HG03064 (cell line): ENCODE data around the gene ATG3.
A peak's percentile ranks its signal among the peaks of the same experiment; 100 is the strongest.
"Not testable (repeated sequence)": the region's sequence is repeated elsewhere in the genome, so short reads cannot be mapped to it uniquely, and the experiment has no call there.

ENCODE experiments used
- ATAC-seq: cut with Tn5 transposase; IDR thresholded peaks from one replicate; pipeline ENCODE4 v1.9.1; 2021; ENCODE audit warnings: low read depth; ENCODE audit not compliant: unreplicated experiment

Gene ATG3

DNA sequence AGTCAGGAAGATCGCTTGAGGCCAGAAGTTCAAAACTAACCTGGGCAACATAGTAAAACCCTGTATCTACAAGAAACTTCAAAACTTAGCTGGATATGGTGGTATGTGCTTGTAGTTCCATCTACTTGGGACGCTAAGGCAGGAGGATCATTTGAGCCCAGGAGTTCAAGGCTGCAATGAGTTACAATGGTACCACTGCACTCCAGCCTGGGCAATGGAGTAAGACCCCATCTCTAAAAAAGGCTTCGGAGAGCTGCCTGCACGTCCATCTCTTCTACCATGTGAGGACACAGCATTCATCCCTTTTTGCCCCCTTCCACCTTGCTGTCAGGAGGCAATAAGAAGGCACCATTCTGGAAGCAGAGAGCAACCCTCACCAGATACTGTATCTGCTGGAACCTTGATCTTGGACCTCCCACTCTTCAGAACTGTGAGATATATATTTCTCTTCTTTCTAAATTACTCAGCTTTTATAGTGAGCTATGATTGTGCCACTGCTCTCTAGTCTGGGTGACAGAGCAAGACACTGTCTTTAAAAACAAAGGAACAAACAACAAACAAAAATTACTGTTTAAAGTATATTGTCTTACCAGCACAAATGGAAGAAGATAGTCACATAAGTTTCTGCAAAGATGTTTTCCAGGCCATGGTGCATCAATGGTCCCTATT is 58.3 kb downstream of the ATG3 start:
- ATAC-seq, result no peak

DNA sequence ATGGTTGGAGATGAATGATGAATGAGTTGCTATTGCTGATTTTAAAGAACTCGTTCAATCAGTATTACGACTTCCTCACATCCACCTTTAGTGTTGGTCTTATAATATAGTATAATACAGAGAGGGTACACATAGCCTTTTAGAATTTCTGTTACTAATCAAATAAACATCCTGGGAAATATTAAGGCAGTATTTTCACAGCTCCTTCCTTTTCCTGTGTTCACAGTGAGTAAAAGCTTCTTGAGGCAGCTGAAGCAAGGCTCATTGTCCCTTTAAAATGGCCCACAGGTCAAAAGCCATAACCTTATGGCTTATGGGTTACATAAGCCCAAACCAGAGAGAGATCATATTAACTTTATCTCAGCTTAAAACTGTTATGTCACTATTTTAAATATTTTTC is 61.1 kb downstream of the ATG3 start:
- ATAC-seq, result no peak

DNA sequence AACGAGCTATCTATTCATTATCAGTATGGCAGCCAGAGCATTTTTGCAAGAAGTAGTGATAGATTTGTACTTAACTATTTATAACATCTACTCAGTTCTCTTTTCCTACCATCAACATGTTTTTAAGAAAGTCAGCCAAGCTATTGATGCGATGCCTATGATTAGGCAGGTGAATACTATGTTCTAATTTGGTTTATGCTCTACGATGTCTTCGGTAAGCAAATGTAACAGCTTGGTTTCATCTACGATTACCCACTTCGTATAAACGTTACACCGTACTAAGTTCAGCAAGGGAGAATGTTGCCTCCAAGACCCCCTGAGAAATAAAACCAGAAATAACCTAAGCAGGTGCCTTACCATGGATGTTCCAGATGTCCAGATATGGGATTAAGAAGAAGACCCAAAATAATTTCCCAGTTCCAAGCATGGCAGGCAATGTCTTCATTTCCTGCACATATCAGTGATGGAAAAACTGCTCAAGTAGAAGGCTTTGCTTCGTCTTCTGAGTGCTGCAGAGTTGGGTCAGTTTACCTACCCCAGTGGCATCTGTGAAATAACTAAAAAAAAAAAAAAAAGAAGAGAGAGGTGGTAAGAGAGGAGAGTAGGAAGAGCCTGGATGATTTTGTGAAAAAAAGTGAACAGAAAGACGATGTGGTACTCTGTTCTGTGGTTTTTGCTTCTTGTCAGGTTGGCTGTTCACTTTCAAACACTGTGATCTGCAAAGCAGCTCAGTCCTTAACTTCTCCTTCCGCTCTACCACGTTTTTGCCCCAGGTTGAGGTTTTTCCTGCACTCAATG is 62.6 kb downstream of the ATG3 start, which contains the start of gene BTLA:
TSS of gene BTLA (minus strand) at position 559 of the 798 bp plus-strand sequence. CDS start at position 445, 114 bp downstream.
- peak; percentile 51 for ATAC-seq

DNA sequence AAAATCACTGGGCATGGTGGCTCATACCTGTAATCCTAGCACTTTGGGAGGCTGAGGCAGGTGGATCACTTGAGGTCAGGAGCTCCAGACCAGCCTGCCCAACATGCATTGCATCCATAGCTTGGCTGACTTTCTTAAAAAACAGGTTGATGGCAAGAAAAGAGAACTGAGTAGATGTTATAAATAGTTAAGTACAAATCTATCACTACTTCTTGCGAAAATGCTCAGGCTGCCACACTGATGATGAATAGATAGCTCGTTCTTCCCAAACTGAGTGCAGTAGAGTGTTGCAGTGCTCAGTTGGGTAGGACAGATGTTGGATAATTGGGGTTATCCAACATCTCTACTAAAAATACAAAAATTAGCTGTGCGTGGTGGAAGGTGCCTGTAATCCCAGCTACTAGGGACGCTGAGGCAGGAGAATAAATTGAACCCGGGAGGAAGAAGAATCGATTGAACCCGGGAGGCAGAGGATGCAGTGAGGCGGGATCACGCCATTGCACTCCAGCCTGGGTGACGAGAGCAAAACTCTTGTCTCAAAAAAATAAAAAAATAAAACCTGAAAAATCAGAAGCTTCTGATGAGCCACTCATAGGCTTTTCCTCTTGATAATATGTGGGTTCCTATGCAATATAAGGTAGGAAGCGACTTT is 63.7 kb downstream of the ATG3 start:
- ATAC-seq, result no peak

DNA sequence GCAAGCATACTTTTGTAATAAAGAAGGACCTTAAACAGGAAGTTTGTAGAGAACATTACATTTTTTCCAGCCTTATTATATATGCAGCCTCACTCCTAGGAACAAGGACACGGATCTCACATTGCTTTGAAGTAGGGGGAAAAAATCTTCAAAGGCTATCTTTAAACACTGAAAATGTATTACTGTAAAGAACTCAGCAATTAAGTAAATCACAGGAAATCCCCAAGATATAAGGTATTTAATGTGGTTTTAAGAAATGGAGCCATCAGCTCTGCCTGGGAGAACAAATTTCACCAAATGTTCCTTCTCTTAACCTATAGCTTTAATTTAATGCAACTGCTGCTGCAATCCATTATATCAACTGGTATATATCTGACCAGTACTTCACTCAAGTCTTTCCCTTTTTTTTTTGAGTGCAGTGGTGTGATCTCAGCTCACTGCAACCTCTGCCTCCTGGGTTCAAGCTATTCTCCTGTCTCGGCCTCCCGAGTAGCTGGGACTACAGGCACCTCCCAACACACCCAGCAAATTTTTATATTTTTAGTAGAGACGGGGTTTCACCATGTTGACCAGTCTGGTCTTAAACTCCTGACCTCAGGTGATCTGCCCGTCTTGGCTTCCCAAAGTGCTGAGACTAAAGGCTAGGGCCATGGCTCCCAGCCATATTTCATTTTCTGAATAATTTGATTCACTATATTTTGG is 65.2 kb downstream of the ATG3 start:
- ATAC-seq, result no peak

DNA sequence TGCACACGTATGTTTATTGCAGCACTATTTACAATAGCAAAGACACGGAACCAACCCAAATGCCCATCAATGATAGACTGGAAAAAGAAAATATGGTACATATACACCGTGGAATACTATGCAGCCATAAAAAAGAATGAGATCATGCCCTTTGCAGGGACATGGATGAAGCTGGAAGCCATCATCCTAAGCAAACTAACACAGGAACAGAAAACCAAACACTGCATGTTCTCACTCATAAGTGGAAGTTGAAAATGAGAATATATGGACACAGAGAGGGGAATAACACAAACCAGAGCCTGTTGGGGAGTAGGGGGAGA is 67.4 kb downstream of the ATG3 start:
- not testable (repeated sequence) for ATAC-seq

DNA sequence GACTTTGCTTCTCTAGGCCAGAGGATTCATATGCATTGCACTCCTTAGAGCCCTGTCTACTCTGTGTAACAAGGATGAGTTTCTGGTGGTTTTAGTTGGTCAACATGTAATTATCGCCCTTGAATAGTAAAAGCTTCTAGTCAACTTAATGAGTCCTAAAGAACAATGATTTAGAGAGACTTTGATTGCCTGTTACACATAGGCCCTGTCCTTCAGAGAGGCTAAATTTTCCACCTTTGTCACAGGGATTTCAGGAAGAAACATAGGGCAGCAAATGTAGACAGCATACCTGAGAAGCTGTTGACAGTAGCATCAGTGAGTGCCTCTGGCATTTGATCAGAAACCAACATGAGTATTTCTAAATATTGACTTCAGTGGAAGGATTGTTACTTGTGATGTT is 69.6 kb downstream of the ATG3 start:
- ATAC-seq, result no peak

DNA sequence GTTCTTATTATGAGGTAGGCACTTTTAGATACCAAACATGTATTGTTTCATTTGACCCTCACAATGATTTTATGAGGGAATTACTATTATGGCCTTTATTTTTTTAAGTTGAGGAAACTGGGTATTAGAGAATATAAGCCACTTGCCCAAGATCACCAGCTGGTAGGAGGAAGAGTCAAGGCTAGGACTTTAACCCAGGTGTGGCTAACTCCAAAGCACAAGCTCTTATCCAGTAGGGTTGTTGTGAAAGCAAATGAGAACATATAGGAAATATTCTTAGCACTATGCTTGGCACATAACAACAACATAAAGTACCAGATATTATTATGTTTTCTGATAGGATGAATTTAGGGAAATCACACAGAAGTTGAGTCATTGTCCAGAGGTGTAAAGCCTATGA is 70.4 kb downstream of the ATG3 start:
- no peak for ATAC-seq

DNA sequence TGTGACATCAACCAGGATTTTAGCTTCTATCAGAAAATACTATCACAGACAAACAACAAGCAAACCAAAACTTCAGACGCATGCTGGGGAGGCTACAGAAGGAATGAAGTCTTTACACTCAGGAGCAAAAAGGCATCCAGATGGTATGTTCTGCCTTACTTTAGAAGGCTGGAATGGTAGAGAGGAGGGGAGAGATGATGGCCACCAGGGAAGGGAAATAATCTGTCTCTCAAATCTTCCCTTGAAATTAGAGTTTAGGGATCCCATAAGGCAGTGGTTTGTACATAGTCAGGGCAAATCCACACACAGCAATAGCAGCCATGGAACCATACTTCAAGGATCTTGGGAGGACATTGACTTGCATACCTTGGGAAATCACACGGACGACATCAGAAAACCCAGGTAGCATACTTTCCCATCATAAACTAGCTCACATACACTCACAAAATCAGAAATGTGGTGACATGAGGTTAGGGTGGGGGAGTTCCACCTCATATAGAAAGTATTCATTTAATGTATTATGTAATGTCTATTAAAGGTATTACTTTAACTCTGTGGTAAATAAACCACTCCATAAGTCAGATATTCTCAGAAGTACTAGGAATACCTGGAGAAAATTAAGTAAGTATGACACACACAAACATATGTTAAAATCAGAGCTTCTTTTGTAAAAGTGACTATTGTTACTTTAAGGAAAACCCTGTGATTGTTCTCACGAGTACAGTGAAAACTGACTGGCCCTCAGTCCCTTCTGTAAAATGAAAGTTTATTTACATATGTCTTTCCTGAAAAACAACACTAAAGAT is 71.9 kb downstream of the ATG3 start:
- ATAC-seq, result peak; percentile 50

DNA sequence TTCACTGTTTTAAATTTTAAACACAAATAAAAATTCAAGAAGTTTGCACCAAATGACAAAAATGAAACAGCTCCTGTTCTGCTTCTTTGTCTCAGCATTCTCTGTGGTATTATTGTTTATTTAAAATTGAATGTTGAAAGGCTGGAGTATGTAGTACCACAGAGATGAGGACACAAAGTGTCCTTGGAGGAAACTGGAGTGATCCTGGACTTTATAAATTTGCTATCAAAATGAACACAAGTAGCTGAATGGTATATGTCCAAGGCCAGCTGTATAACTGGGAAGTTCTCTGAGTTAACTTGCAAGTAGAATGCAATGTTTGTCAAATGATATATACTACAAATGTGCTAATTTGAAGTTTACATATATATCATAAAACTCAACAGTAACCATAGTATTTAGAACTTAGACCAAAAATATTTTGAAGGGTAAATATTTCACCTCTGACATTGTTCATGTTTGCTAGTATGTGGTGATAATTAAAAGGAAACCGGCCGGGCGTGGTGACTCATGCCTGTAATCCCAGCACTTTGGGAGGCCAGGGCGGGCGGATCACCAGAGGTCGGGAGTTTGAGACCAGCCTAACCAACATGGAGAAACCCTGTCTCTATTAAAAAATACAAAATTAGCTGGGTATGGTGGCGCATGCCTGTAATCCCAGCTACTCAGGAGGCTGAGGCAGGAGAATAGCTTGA is 74.8 kb downstream of the ATG3 start:
- ATAC-seq, result no peak

DNA sequence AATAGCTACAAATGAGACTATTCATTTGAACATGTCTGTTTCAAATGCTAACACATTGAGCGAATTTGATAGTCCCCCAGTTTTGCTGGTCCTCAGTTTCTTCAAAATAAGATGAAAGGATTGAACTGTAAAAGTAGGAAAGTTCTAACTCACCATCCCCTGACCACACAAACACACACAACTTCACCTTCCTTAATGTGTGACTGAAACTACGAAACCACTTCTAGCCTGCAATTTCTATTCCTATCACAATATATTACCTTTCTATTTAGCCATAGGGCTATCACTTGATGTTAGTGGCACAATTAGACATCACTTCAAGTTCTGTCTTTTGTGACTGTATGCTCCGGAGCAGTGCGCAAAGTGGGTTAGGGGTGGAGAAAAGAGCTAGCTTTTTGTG is 77.4 kb downstream of the ATG3 start:
- no peak for ATAC-seq

DNA sequence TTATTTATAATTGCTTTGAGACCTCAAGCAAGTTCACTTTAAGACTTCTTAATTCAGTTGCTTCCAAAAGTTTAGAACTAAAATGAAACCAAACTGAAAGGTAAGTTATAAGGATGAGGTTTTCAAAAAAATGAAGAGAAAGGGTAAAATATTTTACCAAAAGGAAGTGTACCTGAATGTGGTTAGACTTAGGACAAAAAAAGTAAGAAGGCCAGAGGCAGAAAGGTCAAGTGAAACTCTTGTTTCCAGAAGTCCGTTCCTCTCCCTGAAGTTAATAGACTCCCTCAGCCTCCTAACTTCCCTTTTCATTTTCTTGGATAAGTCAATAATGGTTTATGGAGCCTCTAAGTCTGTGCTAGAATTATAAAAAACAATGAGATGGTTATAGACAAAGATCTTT is 79.1 kb downstream of the ATG3 start:
- no peak for ATAC-seq
